Stimulated activated effector memory CD8-positive, alpha-beta T cell treated with anti-CD3 and anti-CD28 coated beads, Interleukin-12 subunit alpha, Interleukin-12 subunit beta, amount 100 ng/mL, for 72 hours (primary cell): Measurements from ENCODE around the gene CYS1.
A peak's percentile ranks its signal among the peaks of the same experiment; 100 is the strongest.
"Not testable (repeated sequence)": the region's sequence is repeated elsewhere in the genome, so short reads cannot be mapped to it uniquely, and the experiment has no call there.

ENCODE experiments used
- ATAC-seq: fragments of 150-1000 bp; cut with Tn5 transposase; 2 replicates; pipeline ENCODE4 v1.10.0; 2021
- DNase-seq, 2 donors: peaks; one replicate each; pipeline ENCODE4 v3.0.0; 2021 to 2022; ENCODE audit warnings: low spot score in 2 of 2
- H3K27ac Mint-ChIP-seq: one replicate; pipeline ENCODE4 v1.8.0; 2022; ENCODE audit warnings: mild to moderate bottlenecking, mixed read lengths
- H3K36me3 Mint-ChIP-seq: one replicate; pipeline ENCODE4 v1.8.0; 2022; ENCODE audit warnings: mild to moderate bottlenecking, mixed read lengths
- H3K4me1 Mint-ChIP-seq: one replicate; pipeline ENCODE4 v1.8.0; 2022; ENCODE audit warnings: mixed read lengths
- H3K4me3 Mint-ChIP-seq: one replicate; pipeline ENCODE4 v1.8.0; 2022; ENCODE audit warnings: mild to moderate bottlenecking, mixed read lengths
- H3K9me3 Mint-ChIP-seq: one replicate; pipeline ENCODE4 v1.8.0; 2022; ENCODE audit warnings: mixed read lengths

CYS1 gene

GRCh38 chr2:10079870-10080535 is at the start of gene CYS1:
TSS of gene CYS1 (minus strand) at chr2:10080411. CDS start at chr2:10080223, 188 bp downstream.
- Mint-ChIP-seq H3K4me3 (peak within 1 kb of the TSS; percentile 68), H3K4me1 (peaks cover 22% of the 10 kb centered on the region), H3K36me3 (no peaks in the 10 kb centered on the region), H3K9me3 (no peaks in the 10 kb centered on the region), H3K27ac (no peak within 1 kb of the TSS)
- ATAC-seq = peak; percentile 67
- DNase-seq = peak; percentile 21 to 63

DNA sequence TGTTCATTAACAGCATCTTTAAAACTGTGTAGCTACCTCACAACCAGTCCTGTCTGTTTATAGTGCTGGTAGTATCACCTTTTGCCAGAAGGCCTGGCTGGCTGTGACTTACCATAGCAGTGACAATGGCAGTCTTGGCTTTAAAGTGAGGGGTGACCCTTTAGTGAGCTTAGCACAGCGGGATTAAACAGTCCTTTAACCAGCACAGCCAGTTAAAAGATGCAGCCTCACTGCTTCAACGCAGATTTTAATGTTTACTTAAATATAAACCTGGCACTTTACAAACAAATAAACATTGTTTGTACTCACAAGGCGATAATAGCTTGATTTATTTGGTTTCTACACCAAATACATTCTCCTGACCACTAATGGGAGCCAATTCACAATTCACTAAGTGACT is 49.3 kb upstream of the CYS1 start:
- Mint-ChIP-seq H3K9me3 (no peaks in the 10 kb centered on the region), H3K27ac (no peak overlapping the region), H3K4me1 (peaks cover 24% of the 10 kb centered on the region), H3K4me3 (no peak overlapping the region), H3K36me3 (peaks cover 96% of the 10 kb centered on the region)
- ATAC-seq (no peak), DNase-seq (no peak)

GRCh38 chr2:10128420-10128819 is 48.2 kb upstream of the CYS1 start:
- H3K9me3 Mint-ChIP-seq = no peaks in the 10 kb centered on the region
- peaks cover 100% of the 10 kb centered on the region for H3K36me3 Mint-ChIP-seq
- H3K4me1 Mint-ChIP-seq = peaks cover 31% of the 10 kb centered on the region
- ATAC-seq (no peak), DNase-seq (no peak)
- H3K4me3 Mint-ChIP-seq = peak overlapping the region; percentile 3
- H3K27ac Mint-ChIP-seq = peak overlapping the region; percentile 27

GRCh38 chr2:10126632-10127026 is 46.4 kb upstream of the CYS1 start:
- no peak overlapping the region for H3K4me3 Mint-ChIP-seq

GRCh38 chr2:10125842-10126631 is 45.8 kb upstream of the CYS1 start:
- peaks cover 44% of the 10 kb centered on the region for H3K4me1 Mint-ChIP-seq
- peaks cover 100% of the 10 kb centered on the region for H3K36me3 Mint-ChIP-seq
- peak overlapping the region; percentile 77 for H3K27ac Mint-ChIP-seq
- peak overlapping the region; percentile 79 for H3K4me3 Mint-ChIP-seq
- ATAC-seq (no peak), DNase-seq (no peak)
- H3K9me3 Mint-ChIP-seq = no peaks in the 10 kb centered on the region

More at GRCh38 chr2:10126632-10127026, 46.4 kb upstream of the CYS1 start:
- DNase-seq (no peak), ATAC-seq (no peak)
- peaks cover 100% of the 10 kb centered on the region for H3K36me3 Mint-ChIP-seq
- H3K27ac Mint-ChIP-seq = no peak overlapping the region
- peaks cover 39% of the 10 kb centered on the region for H3K4me1 Mint-ChIP-seq
- no peaks in the 10 kb centered on the region for H3K9me3 Mint-ChIP-seq

- Mint-ChIP-seq H3K36me3 (peaks cover 96% of the 10 kb centered on the region), H3K27ac (peak overlapping the region; percentile 77)
- DNase-seq = no peak
Measured at GRCh38 chr2:10124538-10125045, 44.4 kb upstream of the CYS1 start.

DNA sequence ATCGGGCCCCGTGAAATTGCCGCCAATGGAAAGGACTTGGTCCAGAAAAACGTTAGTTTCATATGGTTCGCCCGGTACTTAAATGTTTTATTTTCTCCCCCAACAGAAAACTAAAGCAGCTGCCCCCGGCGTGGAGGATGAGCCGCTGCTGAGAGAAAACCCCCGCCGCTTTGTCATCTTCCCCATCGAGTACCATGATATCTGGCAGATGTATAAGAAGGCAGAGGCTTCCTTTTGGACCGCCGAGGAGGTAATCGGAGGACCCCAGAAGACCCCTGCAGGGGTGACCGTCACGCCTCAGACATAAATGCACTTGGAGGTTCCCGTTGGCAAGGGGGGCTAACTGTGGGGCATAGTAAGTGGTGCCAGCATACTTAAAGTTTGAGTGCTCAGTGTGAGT is 43.1 kb upstream of the CYS1 start:
- ATAC-seq = no peak
- peak in 1 of 2 donors; percentile 69 for DNase-seq
- Mint-ChIP-seq H3K27ac (peak overlapping the region; percentile 77), H3K4me1 (peaks cover 46% of the 10 kb centered on the region), H3K4me3 (peak overlapping the region; percentile 79), H3K9me3 (no peaks in the 10 kb centered on the region), H3K36me3 (peaks cover 83% of the 10 kb centered on the region)

More at GRCh38 chr2:10124538-10125045, 44.4 kb upstream of the CYS1 start:
- no peak for ATAC-seq
- no peaks in the 10 kb centered on the region for H3K9me3 Mint-ChIP-seq
- peak overlapping the region; percentile 79 for H3K4me3 Mint-ChIP-seq
- peaks cover 53% of the 10 kb centered on the region for H3K4me1 Mint-ChIP-seq

DNA sequence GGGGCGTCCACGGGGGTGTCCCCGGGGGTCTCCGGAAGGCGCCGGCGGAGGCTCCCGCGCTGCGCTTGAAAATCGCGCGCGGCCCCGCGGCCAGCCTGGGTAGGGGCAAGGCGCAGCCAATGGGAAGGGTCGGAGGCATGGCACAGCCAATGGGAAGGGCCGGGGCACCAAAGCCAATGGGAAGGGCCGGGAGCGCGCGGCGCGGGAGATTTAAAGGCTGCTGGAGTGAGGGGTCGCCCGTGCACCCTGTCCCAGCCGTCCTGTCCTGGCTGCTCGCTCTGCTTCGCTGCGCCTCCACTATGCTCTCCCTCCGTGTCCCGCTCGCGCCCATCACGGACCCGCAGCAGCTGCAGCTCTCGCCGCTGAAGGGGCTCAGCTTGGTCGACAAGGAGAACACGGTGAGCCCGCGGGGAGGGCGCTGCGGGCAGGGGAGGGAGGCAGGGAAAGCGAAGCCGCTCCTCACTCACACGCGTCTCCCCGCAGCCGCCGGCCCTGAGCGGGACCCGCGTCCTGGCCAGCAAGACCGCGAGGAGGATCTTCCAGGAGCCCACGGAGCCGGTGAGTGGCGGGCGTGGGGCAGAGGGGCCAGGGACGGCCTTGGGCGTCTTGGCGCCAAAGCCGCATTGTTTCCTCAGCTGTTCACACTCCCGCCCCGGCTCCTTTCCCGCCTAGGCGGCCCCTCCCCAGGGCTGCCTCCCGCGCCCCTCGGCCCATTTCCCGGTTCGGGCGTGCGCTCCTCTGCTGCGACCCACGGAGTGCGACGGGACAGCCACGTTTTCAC is 42.5 kb upstream of the CYS1 start, which contains the start of gene RRM2:
Gene RRM2, plus strand, starts transcription at position 240 of the 781 bp plus-strand sequence. Its CDS starts 60 bp downstream, at position 300.
- Mint-ChIP-seq H3K4me1 (peaks cover 48% of the 10 kb centered on the region), H3K27ac (peak within 1 kb of the TSS; percentile 77), H3K36me3 (peaks cover 77% of the 10 kb centered on the region), H3K9me3 (no peaks in the 10 kb centered on the region), H3K4me3 (peak within 1 kb of the TSS; percentile 79)
- DNase-seq = peak; percentile 78 to 97
- peak; percentile 78 for ATAC-seq

GRCh38 chr2:10120877-10121574 is 40.8 kb upstream of the CYS1 start:
- Mint-ChIP-seq H3K9me3 (no peaks in the 10 kb centered on the region), H3K27ac (peak overlapping the region; percentile 77), H3K4me3 (peak overlapping the region; percentile 79), H3K4me1 (peaks cover 48% of the 10 kb centered on the region), H3K36me3 (peaks cover 60% of the 10 kb centered on the region)
- no peak for ATAC-seq
- DNase-seq = no peak

GRCh38 chr2:10120158-10120876 is 40.1 kb upstream of the CYS1 start:
- H3K4me3 Mint-ChIP-seq = peak overlapping the region; percentile 79
- H3K4me1 Mint-ChIP-seq = peaks cover 42% of the 10 kb centered on the region
- ATAC-seq = peak; percentile 75

DNA sequence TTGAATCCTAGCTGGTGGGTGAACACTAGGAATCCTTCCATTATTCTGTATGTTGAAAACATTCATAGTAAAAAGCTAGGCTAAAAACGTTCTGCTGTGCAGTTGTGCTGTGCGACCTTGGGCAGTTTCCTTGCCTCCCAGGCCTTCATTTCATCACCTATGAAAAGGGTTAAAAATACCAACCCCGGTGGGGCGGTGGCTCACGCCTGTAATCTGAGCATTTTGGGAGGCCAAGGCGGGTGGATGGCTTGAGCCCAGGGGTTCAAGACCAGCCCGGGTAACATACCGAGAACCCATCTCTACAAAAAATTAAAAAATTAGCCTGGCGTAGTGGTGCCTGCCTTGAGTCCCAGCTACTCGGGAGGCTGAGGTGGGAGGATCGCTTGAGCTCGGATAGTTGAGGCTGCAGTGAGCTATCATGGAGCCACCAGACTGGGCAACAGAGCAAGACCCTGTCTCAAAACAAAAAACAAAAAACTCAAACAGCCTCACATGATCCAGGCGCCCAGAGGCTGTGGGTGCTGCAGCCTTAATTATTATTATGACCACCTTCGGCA is 39.5 kb upstream of the CYS1 start:
- peaks cover 35% of the 10 kb centered on the region for H3K4me1 Mint-ChIP-seq
- H3K36me3 Mint-ChIP-seq = peaks cover 47% of the 10 kb centered on the region

More at GRCh38 chr2:10120158-10120876, 40.1 kb upstream of the CYS1 start:
- DNase-seq = peak; percentile 84 to 95
- Mint-ChIP-seq H3K27ac (peak overlapping the region; percentile 77), H3K9me3 (no peaks in the 10 kb centered on the region), H3K36me3 (peaks cover 53% of the 10 kb centered on the region)

DNA sequence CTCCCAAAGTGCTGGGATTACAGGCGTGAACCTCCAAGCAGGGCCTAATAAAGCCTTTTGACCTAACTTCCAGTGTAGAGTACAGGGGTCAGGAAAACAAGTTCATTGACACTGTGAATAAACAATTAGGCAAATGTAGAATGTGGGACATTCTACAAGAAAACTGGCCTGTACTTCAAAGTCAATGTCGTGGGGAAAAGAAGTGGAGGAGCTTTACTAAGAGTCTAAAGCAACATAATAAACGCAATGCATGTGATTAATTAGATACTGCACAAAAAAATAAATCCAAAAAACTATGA is 38.8 kb upstream of the CYS1 start:
- Mint-ChIP-seq H3K27ac (no peak overlapping the region), H3K4me3 (no peak overlapping the region), H3K9me3 (no peaks in the 10 kb centered on the region), H3K36me3 (peaks cover 40% of the 10 kb centered on the region), H3K4me1 (peaks cover 34% of the 10 kb centered on the region)
- ATAC-seq (no peak), DNase-seq (no peak)

More for the DNA sequence above, 39.5 kb upstream of the CYS1 start:
- no peak for ATAC-seq
- DNase-seq = no peak
- Mint-ChIP-seq H3K27ac (peak overlapping the region; percentile 77), H3K4me3 (peak overlapping the region; percentile 79), H3K9me3 (no peaks in the 10 kb centered on the region)

DNA sequence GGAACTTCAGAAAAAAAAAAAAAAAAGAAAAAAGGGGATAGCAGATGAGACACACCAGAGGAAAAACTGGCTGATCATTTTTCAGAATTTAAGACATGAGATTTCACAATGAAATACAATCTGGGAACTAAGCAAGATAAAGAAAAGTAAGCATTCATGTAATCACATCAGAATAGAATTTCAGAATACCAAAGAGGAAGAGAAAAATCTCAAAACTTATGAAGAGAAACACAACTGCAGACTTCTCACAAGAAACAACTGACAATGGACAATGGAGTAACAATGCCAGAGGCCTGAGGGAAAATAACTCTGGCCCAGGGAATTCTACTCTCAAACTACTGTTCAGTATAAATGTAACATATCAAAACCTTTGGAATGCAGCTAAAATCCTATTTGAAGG is 29.1 kb upstream of the CYS1 start:
- ATAC-seq (no peak), DNase-seq (no peak)
- Mint-ChIP-seq H3K9me3 (no peaks in the 10 kb centered on the region), H3K4me3 (no peak overlapping the region), H3K4me1 (no peaks in the 10 kb centered on the region), H3K36me3 (no peaks in the 10 kb centered on the region), H3K27ac (no peak overlapping the region)

GRCh38 chr2:10104906-10105305 is 24.7 kb upstream of the CYS1 start:
- H3K4me3 Mint-ChIP-seq = not testable (repeated sequence)

More at GRCh38 chr2:10104906-10105305, 24.7 kb upstream of the CYS1 start:
- H3K9me3 Mint-ChIP-seq, H3K36me3 Mint-ChIP-seq, H3K27ac Mint-ChIP-seq, DNase-seq, H3K4me1 Mint-ChIP-seq, ATAC-seq: not testable (repeated sequence)
